CD4-positive, alpha-beta T cell treated with Interleukin-17A for 4 hours (primary cell): ENCODE data around the gene GOLGA5.

ENCODE experiments used
- DNase-seq: peaks from one replicate; pipeline ENCODE4 v3.0.0-alpha.2; 2020; ENCODE audit warnings: mixed read lengths

The GOLGA5 gene

GRCh38 chr14:92883066-92883465 lies 89.0 kb downstream of the GOLGA5 start:
- DNase-seq: no peak

GRCh38 chr14:92884410-92884809 lies 90.3 kb downstream of the GOLGA5 start:
- DNase-seq: no peak

- no peak for DNase-seq
Observed at GRCh38 chr14:92885279-92886061, 91.4 kb downstream of the GOLGA5 start.

GRCh38 chr14:92886337-92886736 lies 92.2 kb downstream of the GOLGA5 start:
- DNase-seq: no peak

- no peak for DNase-seq
Observed at GRCh38 chr14:92887157-92887556, 93.1 kb downstream of the GOLGA5 start.

- DNase-seq: no peak
Observed at GRCh38 chr14:92888896-92889295, 94.8 kb downstream of the GOLGA5 start.
